WERI-Rb-1 (cell line): Measurements from ENCODE around the gene SORCS1.

ENCODE experiments used
- DNase-seq: peaks from one replicate; pipeline ENCODE4 v3.0.0-alpha.2; 2020
- H3K27ac ChIP-seq: fragments of 250-450 bp; sonication (Bioruptor Pico); 2 replicates; pipeline ENCODE4 v1.5.1; 2020; ENCODE audit warnings: mild to moderate bottlenecking, moderate library complexity
- H3K27me3 ChIP-seq: fragments of 250-450 bp; sonication (Bioruptor Pico); 2 replicates; pipeline ENCODE4 v1.5.1; 2021; ENCODE audit warnings: mild to moderate bottlenecking, low read depth, moderate library complexity; ENCODE audit not compliant: insufficient read depth, severe bottlenecking
- H3K36me3 ChIP-seq: fragments of 250-450 bp; sonication (Bioruptor Pico); 2 replicates; pipeline ENCODE4 v1.5.1; 2020; ENCODE audit warnings: mild to moderate bottlenecking, moderate library complexity
- H3K4me3 ChIP-seq: 2 replicates; pipeline ENCODE4 v1.5.1; 2011; ENCODE audit warnings: low read depth, mild to moderate bottlenecking, control low read depth, low read length
- H3K9me3 ChIP-seq: fragments of 250-450 bp; sonication (Bioruptor Pico); 2 replicates; pipeline ENCODE4 v1.5.1; 2021; ENCODE audit warnings: mild to moderate bottlenecking, moderate library complexity; ENCODE audit not compliant: severe bottlenecking
- CTCF ChIP-seq: IDR thresholded peaks from 2 replicates; pipeline ENCODE4 v1.5.1; 2011; ENCODE audit warnings: low read depth, mild to moderate bottlenecking, control low read depth, inconsistent platforms, low read length

SORCS1 gene

GRCh38 chr10:106655636-106656035 is 508.9 kb downstream of the SORCS1 start:
- no peak for DNase-seq
- no peaks in the 10 kb centered on the region for H3K27me3 ChIP-seq
- no peak for TF ChIP-seq CTCF
- H3K27ac ChIP-seq, result no peak overlapping the region
- H3K36me3 ChIP-seq, result no peaks in the 10 kb centered on the region
- no peak overlapping the region for H3K4me3 ChIP-seq
- no peaks in the 10 kb centered on the region for H3K9me3 ChIP-seq

GRCh38 chr10:106655165-106655564 is 509.3 kb downstream of the SORCS1 start:
- H3K9me3 ChIP-seq, result no peaks in the 10 kb centered on the region
- H3K27me3 ChIP-seq, result no peaks in the 10 kb centered on the region
- DNase-seq, result no peak
- no peak for TF ChIP-seq CTCF
- H3K4me3 ChIP-seq, result no peak overlapping the region
- no peak overlapping the region for H3K27ac ChIP-seq
- no peaks in the 10 kb centered on the region for H3K36me3 ChIP-seq

GRCh38 chr10:106652279-106652678 is 512.2 kb downstream of the SORCS1 start:
- no peaks in the 10 kb centered on the region for H3K36me3 ChIP-seq
- no peak overlapping the region for H3K27ac ChIP-seq
- no peak for TF ChIP-seq CTCF
- H3K27me3 ChIP-seq, result no peaks in the 10 kb centered on the region
- H3K9me3 ChIP-seq, result no peaks in the 10 kb centered on the region
- no peak for DNase-seq
- H3K4me3 ChIP-seq, result no peak overlapping the region

GRCh38 chr10:106648534-106649481 is 515.7 kb downstream of the SORCS1 start:
- Histone ChIP-seq H3K36me3 (no peaks in the 10 kb centered on the region), H3K9me3 (no peaks in the 10 kb centered on the region), H3K27ac (no peak overlapping the region), H3K27me3 (no peaks in the 10 kb centered on the region), H3K4me3 (no peak overlapping the region)
- no peak for DNase-seq
- no peak for TF ChIP-seq CTCF

- H3K27me3 ChIP-seq, result no peaks in the 10 kb centered on the region
- no peak overlapping the region for H3K27ac ChIP-seq
- no peaks in the 10 kb centered on the region for H3K9me3 ChIP-seq
- no peak for TF ChIP-seq CTCF
- no peaks in the 10 kb centered on the region for H3K36me3 ChIP-seq
- no peak overlapping the region for H3K4me3 ChIP-seq
- no peak for DNase-seq
These were observed 521.0 kb downstream of the SORCS1 start for GRCh38 chr10:106643473-106643872.

- no peak overlapping the region for H3K27ac ChIP-seq
- H3K9me3 ChIP-seq, result no peaks in the 10 kb centered on the region
- no peaks in the 10 kb centered on the region for H3K27me3 ChIP-seq
- no peaks in the 10 kb centered on the region for H3K36me3 ChIP-seq
- DNase-seq, result no peak
- TF ChIP-seq CTCF, result no peak
- H3K4me3 ChIP-seq, result no peak overlapping the region
These were observed 526.6 kb downstream of the SORCS1 start for GRCh38 chr10:106637873-106638272.
